Heart left ventricle (tissue), 16 donors: ENCODE measurements around the gene AFF1. TPM values are rescaled to one million over a fixed set of nuclear protein-coding genes. Genes with fewer than 3 reads are reported as not detected.
"Not testable (repeated sequence)": the region's sequence is repeated elsewhere in the genome, so short reads cannot be mapped to it uniquely, and the experiment has no call there.

Experiments
- ATAC-seq, 4 donors: fragments of 200-7000 bp; cut with Tn5 transposase; one replicate each; pipeline ENCODE4 v1.9.1; 2020 to 2022; ENCODE audit warnings: moderate library complexity in 4 of 4, mild to moderate bottlenecking in 3 of 4, moderate number of reproducible peaks in 1 of 4
- DNase-seq, 5 donors: peaks; one replicate each; pipeline ENCODE4 v3.0.0-alpha.2; 2020
- H3K27ac ChIP-seq, 12 donors: fragments of 200-600 bp; sonication (generic) in 4 of 12; one replicate each; pipeline versions ENCODE4 v1.5.0 to v1.8.0; 2016 to 2022; ENCODE audit warnings: mild to moderate bottlenecking in 2 of 12
- H3K27me3 ChIP-seq, 9 donors: fragments of 200-600 bp; sonication (generic) in 2 of 9; one replicate each; pipeline versions ENCODE4 v1.5.1 to v1.8.0; 2016 to 2022; ENCODE audit warnings: mild to moderate bottlenecking in 3 of 9
- H3K36me3 ChIP-seq, 9 donors: fragments of 200-600 bp; sonication (generic) in 2 of 9; one replicate each; pipeline versions ENCODE4 v1.5.0 to v1.8.0; 2018 to 2022; ENCODE audit warnings: mild to moderate bottlenecking in 2 of 9
- H3K4me1 ChIP-seq, 12 donors: fragments of 200-600 bp; sonication (generic) in 4 of 12; one replicate each; pipeline versions ENCODE4 v1.5.0 to v1.8.0; 2016 to 2022; ENCODE audit warnings: mild to moderate bottlenecking in 3 of 12
- H3K4me3 ChIP-seq, 12 donors: fragments of 200-600 bp; sonication (generic) in 4 of 12; one replicate each; pipeline versions ENCODE4 v1.5.0 to v1.8.0; 2017 to 2022; ENCODE audit warnings: mild to moderate bottlenecking in 9 of 12, moderate library complexity in 4 of 12
- H3K9me3 ChIP-seq, 12 donors: fragments of 200-600 bp; sonication (generic) in 4 of 12; one replicate each; pipeline versions ENCODE4 v1.5.0 to v1.8.0; 2016 to 2022; ENCODE audit warnings: mild to moderate bottlenecking in 1 of 12
- CTCF ChIP-seq, 12 donors: fragments of 200-600 bp; sonication (generic) in 4 of 12; IDR thresholded peaks; one replicate each; pipeline versions ENCODE4 v1.5.0 to v1.8.0; 2018 to 2022; ENCODE audit warnings: antibody characterized with exemption in 12 of 12, mild to moderate bottlenecking in 5 of 12
- POLR2A ChIP-seq, 2 donors: fragments of 450-650 bp; IDR thresholded peaks; one replicate each; pipeline ENCODE4 v1.6.1; 2017; ENCODE audit warnings: antibody characterized with exemption in 2 of 2, mild to moderate bottlenecking in 2 of 2, moderate library complexity in 2 of 2
- WGBS, 4 donors: extraction: QIAGEN DNeasy Blood & Tissue Kit in 2 of 4; methylation state at CpG; one replicate each; pipeline versions ENCODE4 v1.1.5 to v1.1.7; 2013 to 2018; 5-methylcytosine and 5-hydroxymethylcytosine counted together
- intact Hi-C, 10 donors: fragments of 100-400 bp; cut with DNase I; formaldehyde crosslinking; loops; one replicate each; pipeline versions ENCODE4 v1.11.1 to v1.14.2; 2022
- polyA plus RNA-seq, 2 donors: library from polyadenylated mRNA; stranded (reverse); fragments of 200-250 nt; gene quantifications; one replicate each; pipeline ENCODE4 v1.2.3, GENCODE V29; 2013
- total RNA-seq, 9 donors: library from RNA; depleted of rRNA in 2 of 9; stranded (reverse); fragments of >200 nt in 2 of 9; fragmentation: NEBNext Ultra II Directional in 3 of 9; extraction: Animal tissue kit (Norgen Biotek cat#: 25700) in 3 of 9; gene quantifications; one replicate each; pipeline versions ENCODE4 v1.1.0 to v1.2.4, GENCODE V29; 2016 to 2023
- donor health status: ischemic (EF 13 %, LVEDD 7.1; RV severe dilation, severe dysfunction).
- donor health status: healthy with polysubstance abuse.
- donor health status: DM: no; HTN: yes; CAD: no.
- donor health status: DM: no; HTN: no; CAD: no.
- donor health status: ischemic (EF 25% LVEDD 6.9; RV normal size, moderate dysfunction).
- donor health status: ischemic (EF 25% LVEDD 5.7; RV mildly dilated, moderate dysfunction).
- donor health status: healthy.
- donor health status: DM: yes; HTN: yes; CAD: no.
- donor health status: ischemic (EF 35%, LVEDD 5.7; RV mildly dilated, moderate dysfunction).
- donor health status: nonischemic (EF 11% LVEDD 7.7; RV severe dilation, severe dysfunction).
- donor health status: DM: yes; HTN: yes; CAD: no.
- donor health status: PGD.
- donor health status: ischemic (EF 29% LVEDD 5.4; RV normal size, mild dysfunction).
- donor health status: nonischemic (EF 23%, LVEDD 6.1; RV moderate dilation, normal function).

The AFF1 gene
- total and polyA plus RNA-seq, 11 donors = 51.8 to 96.5 (median 72.8) TPM

GRCh38 chr4:87009095-87009648 is 74.4 kb downstream of the AFF1 start:
- DNase-seq = peak in 2 of 5 donors; percentile 33 to 38
- intact Hi-C loops = loop anchor here (2.0 to 5.0 kb wide), 9 partner anchors 33 to 87 kb away; partner anchors contain the start of gene AFF1 (in 4 of the 10)
- Histone ChIP-seq H3K36me3 (no peaks in the 10 kb centered on the region), H3K4me1 (peaks cover 7 to 79% (median 68%) of the 10 kb centered on the region in 12 donors), H3K4me3 (peak overlapping the region in 10 of 12 donors; percentile 74 to 91 (median 80)), H3K27me3 (no peaks in the 10 kb centered on the region), H3K27ac (peak overlapping the region; percentile 43 to 100 (median 98)), H3K9me3 (no peaks in the 10 kb centered on the region)
- TF ChIP-seq POLR2A (IDR thresholded peaks at IDR 0.05) = no peak
- TF ChIP-seq CTCF (IDR thresholded peaks at IDR 0.05) = no peak
- 18 to 40% (median 29%) methylated on average over 2 of the region's 2 CpGs for WGBS, 4 donors
- ATAC-seq = no peak

DNA sequence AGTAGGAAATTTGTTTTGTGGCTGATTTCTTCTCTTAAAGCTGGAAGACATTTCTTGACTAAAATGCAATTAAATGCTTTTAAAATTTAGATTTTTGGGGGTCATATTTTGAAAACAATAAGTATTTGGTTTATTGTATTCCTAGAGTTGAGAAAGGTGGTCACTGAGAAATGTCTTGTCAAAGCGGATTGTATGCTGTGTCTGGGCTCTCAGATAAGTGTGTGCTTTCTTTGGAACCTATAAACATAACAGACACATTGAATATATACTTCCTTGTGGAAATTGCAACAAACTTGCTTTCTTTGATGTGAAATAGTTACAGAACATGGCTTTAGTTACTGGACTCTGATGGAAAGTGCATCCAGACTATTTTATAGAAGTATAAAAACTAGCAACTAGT is 75.4 kb downstream of the AFF1 start:
- intact Hi-C loops = no loop called here
- H3K27me3 ChIP-seq = no peaks in the 10 kb centered on the region
- H3K9me3 ChIP-seq = no peaks in the 10 kb centered on the region
- no peaks in the 10 kb centered on the region for H3K36me3 ChIP-seq
- H3K4me3 ChIP-seq = no peak overlapping the region
- H3K4me1 ChIP-seq = peaks cover 7 to 81% (median 75%) of the 10 kb centered on the region in 12 donors
- H3K27ac ChIP-seq = peak overlapping the region in 5 of 12 donors; percentile 15 to 98 (median 78)
- TF ChIP-seq CTCF (IDR thresholded peaks at IDR 0.05) (no peak), POLR2A (IDR thresholded peaks at IDR 0.05) (no peak)
- DNase-seq (no peak), ATAC-seq (no peak)
- WGBS, 4 donors = 65 to 73% (median 70%) methylated on average over 1 of the region's 1 CpG

GRCh38 chr4:87011340-87012034 is 76.7 kb downstream of the AFF1 start:
- Histone ChIP-seq H3K27me3 (no peaks in the 10 kb centered on the region), H3K36me3 (no peaks in the 10 kb centered on the region), H3K4me1 (peaks cover 7 to 85% (median 75%) of the 10 kb centered on the region in 12 donors), H3K27ac (peak overlapping the region; percentile 29 to 89 (median 70)), H3K4me3 (peak overlapping the region in 1 of 12 donors; percentile 1), H3K9me3 (no peaks in the 10 kb centered on the region)
- 40 to 48% (median 43%) methylated on average over 5 of the region's 5 CpGs for WGBS, 4 donors
- ATAC-seq (peak in 2 of 4 donors; percentile 10 to 17), DNase-seq (no peak)
- intact Hi-C loops = loop anchor here in 1 of 10 donors (2.0 kb wide), 1 partner anchor 17 kb away; no protein-coding TSS in a partner anchor
- TF ChIP-seq POLR2A (IDR thresholded peaks at IDR 0.05) (peak in 1 of 2 donors; percentile 42), CTCF (IDR thresholded peaks at IDR 0.05) (no peak)

DNA sequence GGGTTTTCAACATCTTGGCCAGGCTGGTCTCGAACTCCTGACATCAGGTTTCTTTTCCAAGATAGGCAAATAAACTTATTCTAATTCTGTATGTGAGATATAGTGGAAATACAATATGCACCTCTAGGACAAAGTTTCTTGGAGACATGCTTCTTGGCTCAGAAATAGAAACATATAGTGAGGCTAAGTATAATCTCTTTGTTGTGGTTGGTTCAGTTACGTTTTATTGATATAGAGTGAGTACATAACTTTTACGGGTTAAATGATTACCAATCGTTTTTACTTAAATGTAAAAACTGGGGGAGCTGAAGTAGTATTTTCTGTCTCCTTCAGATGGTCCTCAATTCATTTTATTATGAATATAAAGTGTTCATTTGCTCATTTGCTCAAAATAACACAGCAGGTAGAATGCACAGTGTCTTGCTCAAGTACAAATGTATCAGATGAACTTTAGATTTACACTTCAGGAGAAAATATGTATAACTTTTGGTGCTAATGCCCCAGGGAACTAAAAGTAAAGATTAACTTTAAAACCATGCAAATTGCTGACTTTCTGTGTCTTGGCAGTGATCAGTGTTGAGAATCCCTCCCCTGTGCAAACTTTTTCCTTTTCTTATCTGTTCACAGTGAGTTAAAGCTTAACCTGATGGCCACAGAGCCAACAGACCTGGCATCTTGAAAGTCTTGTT is 77.6 kb downstream of the AFF1 start:
- H3K27me3 ChIP-seq = no peaks in the 10 kb centered on the region
- H3K36me3 ChIP-seq = no peaks in the 10 kb centered on the region
- DNase-seq = no peak
- H3K4me3 ChIP-seq = no peak overlapping the region
- no peak for ATAC-seq
- no peaks in the 10 kb centered on the region for H3K9me3 ChIP-seq
- WGBS, 4 donors = 61 to 69% (median 65%) methylated on average over 4 of the region's 4 CpGs
- no peak for TF ChIP-seq POLR2A (IDR thresholded peaks at IDR 0.05)
- TF ChIP-seq CTCF (IDR thresholded peaks at IDR 0.05) = no peak
- H3K4me1 ChIP-seq = peaks cover 11 to 94% (median 80%) of the 10 kb centered on the region in 12 donors
- H3K27ac ChIP-seq = peak overlapping the region in 11 of 12 donors; percentile 29 to 89 (median 73)
- intact Hi-C loops = loop anchor here in 1 of 10 donors (2.0 kb wide), 1 partner anchor 16 kb away; no protein-coding TSS in a partner anchor

- not testable (repeated sequence) for H3K9me3 ChIP-seq, H3K36me3 ChIP-seq, DNase-seq, ATAC-seq, H3K4me3 ChIP-seq, H3K27me3 ChIP-seq
- WGBS, 4 donors = 76 to 88% (median 82%) methylated on average over 9 of the region's 9 CpGs
- peaks cover 13 to 99% (median 85%) of the 10 kb centered on the region in 12 donors for H3K4me1 ChIP-seq
- intact Hi-C loops = loop anchor here in 1 of 10 donors (2.0 kb wide), 1 partner anchor 16 kb away; no protein-coding TSS in a partner anchor
- peak overlapping the region in 9 of 12 donors; percentile 69 to 89 (median 76) for H3K27ac ChIP-seq
Observed at GRCh38 chr4:87012954-87013308, 78.1 kb downstream of the AFF1 start.
